Stomach (tissue), 4 donors: ENCODE measurements around the gene BANP.
"Not testable (repeated sequence)": the region's sequence is repeated elsewhere in the genome, so short reads cannot be mapped to it uniquely, and the experiment has no call there.

Experiments used
- CTCF ChIP-seq, 7 experiments: fragments of 450-650 bp in 4 of 7; fragments of 200-600 bp in 3 of 7; sonication (generic) in 3 of 7; IDR thresholded peaks; one replicate each; pipeline ENCODE4 v1.5.1; 2016 to 2019; ENCODE audit warnings: antibody characterized with exemption in 7 of 7, control low read depth in 2 of 7, mild to moderate bottlenecking in 1 of 7
- EP300 ChIP-seq: sonication (generic); formaldehyde crosslinking; IDR thresholded peaks from one replicate; pipeline ENCODE4 v1.6.1; 2017; ENCODE audit warnings: antibody characterized with exemption

DNA sequence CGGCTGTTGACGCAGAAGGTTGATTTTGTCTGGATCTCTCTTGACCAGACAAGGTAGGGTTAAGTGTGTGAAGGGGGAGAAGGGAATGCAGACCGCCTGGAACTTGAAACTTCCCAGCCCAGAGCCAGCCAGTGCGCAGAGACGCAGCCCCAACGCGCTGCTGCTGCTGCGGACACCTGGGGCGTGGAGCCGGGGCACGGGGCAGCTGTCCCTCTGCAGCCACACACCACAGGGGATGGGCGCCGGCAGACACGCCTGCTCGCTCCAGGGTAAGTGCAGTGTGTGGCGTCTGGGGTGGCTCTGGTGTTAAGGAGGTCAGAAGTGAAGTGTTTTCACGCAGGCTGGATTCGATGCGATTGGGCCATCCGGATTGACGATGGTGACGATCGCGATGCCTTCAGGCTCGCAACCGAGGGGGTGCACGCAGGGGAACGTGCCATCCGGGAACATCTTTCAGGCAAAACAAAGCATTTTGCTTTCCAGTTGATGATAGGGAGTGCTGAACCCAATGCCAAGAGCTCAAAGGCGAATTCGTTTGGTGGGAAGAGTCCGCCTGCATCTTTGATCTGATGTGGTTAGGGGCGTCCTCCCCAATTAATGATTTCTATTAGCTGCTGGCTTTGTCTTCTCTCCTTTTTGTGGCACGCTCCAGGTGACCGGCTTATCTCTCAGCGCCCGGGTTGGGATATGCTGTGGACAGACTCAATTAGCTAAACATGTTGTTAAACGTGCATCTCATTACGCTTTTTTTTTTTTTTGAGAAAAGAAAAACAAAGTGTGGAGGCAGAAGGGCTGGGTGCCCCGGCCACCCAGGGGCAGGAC lies 149.8 kb downstream of the BANP start:
- TF ChIP-seq CTCF (IDR thresholded peaks at IDR 0.05); EP300: not testable (repeated sequence)
